Measurements from ENCODE around the gene RBM11. TPM values are rescaled to one million over a fixed set of nuclear protein-coding genes. Genes with fewer than 3 reads are reported as not detected.

RBM11 gene
- under 0.01 TPM in 1 of 2 replicates, not detected in the other for total RNA-seq

DNA sequence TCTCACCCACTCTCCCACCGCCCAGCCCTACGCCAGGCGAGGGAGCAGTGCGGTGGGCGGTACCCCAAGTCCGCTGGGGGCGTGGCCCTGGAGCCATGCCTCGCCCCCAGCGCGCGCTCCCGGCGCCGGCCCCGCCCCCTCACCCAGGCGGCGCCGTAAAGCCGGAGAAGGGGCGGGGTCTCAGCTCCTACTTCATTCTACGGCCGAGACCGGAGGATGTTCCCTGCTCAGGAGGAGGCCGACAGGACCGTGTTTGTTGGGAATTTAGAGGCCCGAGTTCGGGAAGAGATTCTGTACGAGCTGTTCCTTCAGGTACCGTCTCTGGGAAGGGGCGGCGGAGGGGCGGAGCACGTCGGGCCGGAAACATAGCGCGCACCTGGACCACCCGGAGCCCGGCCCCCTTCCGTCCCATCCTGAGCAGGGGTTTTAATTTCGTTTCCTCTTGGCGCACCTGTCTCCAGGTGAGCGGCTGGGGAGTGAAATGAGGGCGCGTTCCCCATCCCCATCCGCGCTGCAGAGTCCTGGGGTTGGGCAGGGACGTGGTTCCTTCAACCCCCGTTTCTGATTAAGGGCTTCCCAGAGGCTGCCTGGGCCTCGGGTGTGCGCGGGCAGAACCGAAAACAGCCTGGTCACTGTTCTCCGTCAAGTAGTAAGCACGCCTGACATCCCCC is at the start of gene RBM11:
TSS of gene RBM11 (plus strand) at position 187 of the 671 bp plus-strand sequence. CDS start at position 217, 30 bp downstream.

DNA sequence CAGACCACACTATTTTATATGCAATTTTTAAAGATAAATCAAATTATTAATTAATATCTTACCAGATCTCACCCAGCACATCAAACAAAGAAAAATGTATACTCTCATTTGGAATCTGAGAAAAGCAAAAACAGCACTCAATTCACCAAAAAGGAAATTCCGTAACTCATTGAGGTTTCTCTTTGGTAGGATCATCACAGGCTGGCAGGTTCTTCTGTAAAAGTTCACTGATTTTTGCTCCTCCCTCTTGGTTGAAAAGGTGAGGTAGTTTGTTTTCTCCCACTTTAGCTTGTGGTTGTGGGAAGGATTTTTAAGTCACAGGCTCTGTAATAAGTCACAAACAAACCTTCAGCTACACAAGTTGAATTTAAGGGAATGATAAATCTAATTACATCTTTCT is 5.2 kb upstream of the RBM11 start, which contains the start of gene LIPI:
TSS of gene LIPI (minus strand) at position 218 of the 400 bp plus-strand sequence. CDS start at position 108, 110 bp downstream.

Other genes with a start within 250 kb of the RBM11 start
- gene LIPI, start 5.2 kb upstream of the RBM11 start, total RNA-seq, result not detected in 2 replicates
- gene HSPA13, start 167.0 kb downstream of the RBM11 start, total RNA-seq, result 27.5 and 49.3 TPM in 2 replicates